ENCODE measurements around the gene SMIM28.

DNA sequence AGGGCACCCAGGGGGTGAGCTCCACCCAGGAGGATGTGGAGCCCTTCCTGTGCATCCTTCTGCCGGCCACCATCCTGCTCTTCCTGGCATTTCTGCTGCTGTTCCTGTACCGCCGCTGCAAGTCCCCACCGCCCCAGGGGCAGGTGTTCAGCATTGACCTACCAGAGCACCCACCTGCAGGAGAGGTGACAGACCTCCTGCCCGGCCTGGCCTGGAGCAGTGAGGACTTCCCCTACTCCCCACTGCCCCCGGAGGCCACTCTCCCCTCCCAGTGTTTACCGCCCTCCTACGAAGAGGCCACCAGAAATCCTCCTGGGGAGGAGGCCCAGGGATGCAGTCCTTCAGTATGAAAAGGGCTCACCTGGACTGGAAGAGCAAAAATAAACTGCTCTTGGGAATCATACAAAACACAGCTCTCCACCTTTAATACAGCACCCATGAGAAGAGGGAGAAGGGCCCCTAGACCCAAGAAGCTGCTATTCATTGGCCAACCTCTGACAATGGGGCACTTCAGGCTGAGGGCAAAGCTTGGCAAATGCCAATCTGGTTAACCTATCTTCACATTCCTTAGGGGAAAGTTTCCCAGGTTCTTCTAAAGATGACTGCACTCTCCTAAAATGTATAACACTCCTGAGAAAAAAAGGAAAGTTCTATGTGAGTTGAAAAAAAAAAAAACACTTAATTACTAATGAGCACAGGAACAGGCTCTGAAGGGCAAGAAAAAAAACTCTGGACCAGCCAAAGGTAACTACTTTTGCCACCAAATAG, 5.0 kb downstream of the SMIM28 start:
- TF ChIP-seq SIN3A (IDR thresholded peaks at IDR 0.05; ENCODE audit: borderline replicate concordance, insufficient read depth, low read length) = no peak
- no peak for TF ChIP-seq POLR2AphosphoS5 (IDR thresholded peaks at IDR 0.05; ENCODE audit: low read depth, low read length)
- no peak for TF ChIP-seq TAF1 (IDR thresholded peaks at IDR 0.05; ENCODE audit: borderline replicate concordance, insufficient read depth, low read length)
- TF ChIP-seq, protein P1, sequence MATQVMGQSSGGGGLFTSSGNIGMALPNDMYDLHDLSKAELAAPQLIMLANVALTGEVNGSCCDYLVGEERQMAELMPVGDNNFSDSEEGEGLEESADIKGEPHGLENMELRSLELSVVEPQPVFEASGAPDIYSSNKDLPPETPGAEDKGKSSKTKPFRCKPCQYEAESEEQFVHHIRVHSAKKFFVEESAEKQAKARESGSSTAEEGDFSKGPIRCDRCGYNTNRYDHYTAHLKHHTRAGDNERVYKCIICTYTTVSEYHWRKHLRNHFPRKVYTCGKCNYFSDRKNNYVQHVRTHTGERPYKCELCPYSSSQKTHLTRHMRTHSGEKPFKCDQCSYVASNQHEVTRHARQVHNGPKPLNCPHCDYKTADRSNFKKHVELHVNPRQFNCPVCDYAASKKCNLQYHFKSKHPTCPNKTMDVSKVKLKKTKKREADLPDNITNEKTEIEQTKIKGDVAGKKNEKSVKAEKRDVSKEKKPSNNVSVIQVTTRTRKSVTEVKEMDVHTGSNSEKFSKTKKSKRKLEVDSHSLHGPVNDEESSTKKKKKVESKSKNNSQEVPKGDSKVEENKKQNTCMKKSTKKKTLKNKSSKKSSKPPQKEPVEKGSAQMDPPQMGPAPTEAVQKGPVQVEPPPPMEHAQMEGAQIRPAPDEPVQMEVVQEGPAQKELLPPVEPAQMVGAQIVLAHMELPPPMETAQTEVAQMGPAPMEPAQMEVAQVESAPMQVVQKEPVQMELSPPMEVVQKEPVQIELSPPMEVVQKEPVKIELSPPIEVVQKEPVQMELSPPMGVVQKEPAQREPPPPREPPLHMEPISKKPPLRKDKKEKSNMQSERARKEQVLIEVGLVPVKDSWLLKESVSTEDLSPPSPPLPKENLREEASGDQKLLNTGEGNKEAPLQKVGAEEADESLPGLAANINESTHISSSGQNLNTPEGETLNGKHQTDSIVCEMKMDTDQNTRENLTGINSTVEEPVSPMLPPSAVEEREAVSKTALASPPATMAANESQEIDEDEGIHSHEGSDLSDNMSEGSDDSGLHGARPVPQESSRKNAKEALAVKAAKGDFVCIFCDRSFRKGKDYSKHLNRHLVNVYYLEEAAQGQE (IDR thresholded peaks at IDR 0.05; ENCODE audit: insufficient read depth in 1 of 2, low read depth in 2 of 2, low read length in 2 of 2) = no peak
